CD4-positive, CD25-positive, alpha-beta regulatory T cell (primary cell): ENCODE measurements around the gene HOXD4. TPM values are rescaled to one million over a fixed set of nuclear protein-coding genes. Genes with fewer than 3 reads are reported as not detected.

Experiments
- ATAC-seq, 2 donors: fragments of 150-1000 bp; cut with Tn5 transposase; one replicate each; pipeline ENCODE4 v1.10.0; 2021; ENCODE audit warnings: low read depth in 2 of 2, moderate number of reproducible peaks in 2 of 2, moderate library complexity in 1 of 2
- DNase-seq, 3 donors: peaks; one replicate each; pipeline versions ENCODE4 v3.0.0 to v3.0.0-alpha.2; 2012 to 2022; ENCODE audit warnings: mixed read lengths in 1 of 3
- H3K27ac ChIP-seq: one replicate; pipeline ENCODE4 v1.7.0; 2013; ENCODE audit warnings: mild to moderate bottlenecking, low read length; ENCODE audit not compliant: insufficient read depth, poor library complexity, severe bottlenecking
- H3K27me3 ChIP-seq: one replicate; pipeline ENCODE4 v1.7.0; 2013; ENCODE audit warnings: low read length; ENCODE audit not compliant: control insufficient read depth, insufficient read depth
- H3K36me3 ChIP-seq: one replicate; pipeline ENCODE4 v1.7.0; 2013; ENCODE audit warnings: mild to moderate bottlenecking, low read length, moderate library complexity; ENCODE audit not compliant: control insufficient read depth, insufficient read depth
- H3K4me1 ChIP-seq: 2 replicates; pipeline ENCODE4 v1.7.0; 2013; ENCODE audit warnings: mild to moderate bottlenecking, low read length; ENCODE audit not compliant: insufficient read depth, control insufficient read depth, poor library complexity, severe bottlenecking
- H3K4me3 ChIP-seq: one replicate; pipeline ENCODE4 v1.7.0; 2013; ENCODE audit warnings: low read depth, mild to moderate bottlenecking, low read length, moderate library complexity
- H3K9me3 ChIP-seq, 2 experiments: 1 replicate in 1 of 2; 2 replicates in 1 of 2; pipeline ENCODE4 v1.7.0; 2013; ENCODE audit warnings: low read length in 2 of 2, mild to moderate bottlenecking in 1 of 2, moderate library complexity in 1 of 2; ENCODE audit not compliant: control insufficient read depth in 2 of 2
- H3K27ac Mint-ChIP-seq, 3 donors: one replicate each; pipeline ENCODE4 v1.8.0; 2020 to 2022; ENCODE audit warnings: mild to moderate bottlenecking in 3 of 3, mixed read lengths in 3 of 3, moderate library complexity in 2 of 3
- H3K27me3 Mint-ChIP-seq: one replicate; pipeline ENCODE4 v1.8.0; 2022; ENCODE audit warnings: mild to moderate bottlenecking, mixed read lengths
- H3K36me3 Mint-ChIP-seq: one replicate; pipeline ENCODE4 v1.8.0; 2020; ENCODE audit warnings: mixed read lengths
- H3K4me1 Mint-ChIP-seq, 4 donors: one replicate each; pipeline ENCODE4 v1.8.0; 2020 to 2022; ENCODE audit warnings: mixed read lengths in 4 of 4, mild to moderate bottlenecking in 1 of 4
- H3K4me3 Mint-ChIP-seq, 4 donors: one replicate each; pipeline ENCODE4 v1.8.0; 2020 to 2022; ENCODE audit warnings: mild to moderate bottlenecking in 4 of 4, mixed read lengths in 4 of 4, moderate library complexity in 3 of 4
- H3K9me3 Mint-ChIP-seq, 7 donors: one replicate each; pipeline ENCODE4 v1.8.0; 2020 to 2022; ENCODE audit warnings: mixed read lengths in 7 of 7, mild to moderate bottlenecking in 3 of 7, moderate library complexity in 2 of 7
- polyA plus RNA-seq, 4 donors: library from polyadenylated mRNA; unstranded; fragments of 300-500 nt; fragmentation: Illumina TruSeq; gene quantifications; one replicate each; pipeline ENCODE4 v1.2.3, GENCODE V29; 2021
- total RNA-seq: library from RNA; stranded (reverse); gene quantifications from one replicate; pipeline ENCODE4 v1.2.3, GENCODE V29; 2022

The HOXD4 gene
- total and polyA plus RNA-seq, 5 donors from 2014 or later, result not detected

GRCh38 chr2:176115883-176116813 is 35.2 kb upstream of the HOXD4 start, which contains the start of gene HOXD10:
Gene HOXD10, plus strand, starts transcription at chr2:176116778. Its CDS starts 56 bp downstream, at chr2:176116834.
- Histone ChIP-seq H3K9me3 (peaks cover 7 to 18% of the 10 kb centered on the region in 2 experiments), H3K36me3 (no peaks in the 10 kb centered on the region), H3K27ac (no peak within 1 kb of the TSS), H3K4me1 (no peaks in the 10 kb centered on the region), H3K27me3 (peaks cover 70% of the 10 kb centered on the region), H3K4me3 (no peak within 1 kb of the TSS)
- Mint-ChIP-seq H3K27me3 (peaks cover 90% of the 10 kb centered on the region), H3K27ac (peak within 1 kb of the TSS in 1 of 3 donors; percentile 83), H3K4me1 (peaks cover 3 to 8% (median 5%) of the 10 kb centered on the region in 4 donors), H3K4me3 (peak within 1 kb of the TSS in 1 of 4 donors; percentile 69), H3K9me3 (peaks cover 0 to 23% (median 3%) of the 10 kb centered on the region in 7 donors), H3K36me3 (peaks cover 3% of the 10 kb centered on the region)
- ATAC-seq (no peak), DNase-seq (no peak)

GRCh38 chr2:176117162-176117822 is 34.1 kb upstream of the HOXD4 start:
- peaks cover 83% of the 10 kb centered on the region for H3K27me3 Mint-ChIP-seq
- peak overlapping the region in 1 of 3 donors; percentile 83 for H3K27ac Mint-ChIP-seq
- H3K4me3 Mint-ChIP-seq, result peak overlapping the region in 1 of 4 donors; percentile 69
- peaks cover 68% of the 10 kb centered on the region for H3K27me3 ChIP-seq
- H3K9me3 ChIP-seq, result peaks cover 7 to 16% of the 10 kb centered on the region in 2 experiments
- ATAC-seq (no peak), DNase-seq (no peak)
- peaks cover 4% of the 10 kb centered on the region for H3K4me1 ChIP-seq
- peaks cover 0 to 18% (median 3%) of the 10 kb centered on the region in 7 donors for H3K9me3 Mint-ChIP-seq
- H3K27ac ChIP-seq, result no peak overlapping the region
- H3K36me3 ChIP-seq, result no peaks in the 10 kb centered on the region
- H3K4me3 ChIP-seq, result no peak overlapping the region
- H3K4me1 Mint-ChIP-seq, result peaks cover 2 to 6% (median 5%) of the 10 kb centered on the region in 4 donors
- H3K36me3 Mint-ChIP-seq, result peaks cover 3% of the 10 kb centered on the region

- H3K27me3 ChIP-seq, result peaks cover 65% of the 10 kb centered on the region
- H3K4me3 Mint-ChIP-seq, result peak overlapping the region in 1 of 4 donors; percentile 69
- no peak overlapping the region for H3K27ac Mint-ChIP-seq
Measured at GRCh38 chr2:176117823-176118371, 33.5 kb upstream of the HOXD4 start.

GRCh38 chr2:176118601-176119339 is 32.6 kb upstream of the HOXD4 start:
- peaks cover 3% of the 10 kb centered on the region for H3K36me3 Mint-ChIP-seq
- Histone ChIP-seq H3K27ac (no peak overlapping the region), H3K9me3 (peaks cover 7 to 16% of the 10 kb centered on the region in 2 experiments), H3K36me3 (no peaks in the 10 kb centered on the region), H3K4me3 (no peak overlapping the region), H3K27me3 (peaks cover 62% of the 10 kb centered on the region), H3K4me1 (peaks cover 11% of the 10 kb centered on the region)
- peaks cover 0 to 16% (median 3%) of the 10 kb centered on the region in 7 donors for H3K9me3 Mint-ChIP-seq
- ATAC-seq (no peak), DNase-seq (peak in 1 of 3 donors; percentile 51)
- H3K27me3 Mint-ChIP-seq, result peaks cover 75% of the 10 kb centered on the region
- peak overlapping the region in 3 of 4 donors; percentile 41 to 82 (median 49) for H3K4me3 Mint-ChIP-seq
- peaks cover 6 to 9% (median 7%) of the 10 kb centered on the region in 4 donors for H3K4me1 Mint-ChIP-seq
- H3K27ac Mint-ChIP-seq, result peak overlapping the region in 1 of 3 donors; percentile 84

More at GRCh38 chr2:176117823-176118371, 33.5 kb upstream of the HOXD4 start:
- Mint-ChIP-seq H3K9me3 (peaks cover 0 to 18% (median 3%) of the 10 kb centered on the region in 7 donors), H3K4me1 (peaks cover 5 to 6% (median 5%) of the 10 kb centered on the region in 4 donors), H3K27me3 (peaks cover 78% of the 10 kb centered on the region), H3K36me3 (peaks cover 3% of the 10 kb centered on the region)
- Histone ChIP-seq H3K36me3 (no peaks in the 10 kb centered on the region), H3K27ac (no peak overlapping the region), H3K9me3 (peaks cover 7 to 16% of the 10 kb centered on the region in 2 experiments), H3K4me1 (peaks cover 10% of the 10 kb centered on the region), H3K4me3 (no peak overlapping the region)
- ATAC-seq (no peak), DNase-seq (no peak)

- Mint-ChIP-seq H3K9me3 (peaks cover 0 to 16% (median 3%) of the 10 kb centered on the region in 7 donors), H3K27ac (no peak overlapping the region), H3K36me3 (peaks cover 3% of the 10 kb centered on the region), H3K4me1 (peaks cover 6 to 11% (median 8%) of the 10 kb centered on the region in 4 donors), H3K27me3 (peaks cover 75% of the 10 kb centered on the region), H3K4me3 (peak overlapping the region in 3 of 4 donors; percentile 9 to 61 (median 40))
- Histone ChIP-seq H3K27me3 (peaks cover 55% of the 10 kb centered on the region), H3K9me3 (peaks cover 7 to 12% of the 10 kb centered on the region in 2 experiments), H3K36me3 (no peaks in the 10 kb centered on the region), H3K4me3 (no peak overlapping the region), H3K27ac (no peak overlapping the region), H3K4me1 (peaks cover 11% of the 10 kb centered on the region)
- ATAC-seq (no peak), DNase-seq (no peak)
Measured at GRCh38 chr2:176120364-176121189, 30.8 kb upstream of the HOXD4 start.

GRCh38 chr2:176121190-176122051 is 29.9 kb upstream of the HOXD4 start:
- H3K27ac Mint-ChIP-seq, result no peak overlapping the region

More at GRCh38 chr2:176121190-176122051, 29.9 kb upstream of the HOXD4 start:
- Histone ChIP-seq H3K27me3 (peaks cover 61% of the 10 kb centered on the region), H3K27ac (no peak overlapping the region), H3K4me3 (no peak overlapping the region), H3K9me3 (peaks cover 7 to 10% of the 10 kb centered on the region in 2 experiments), H3K36me3 (no peaks in the 10 kb centered on the region), H3K4me1 (peaks cover 11% of the 10 kb centered on the region)
- no peak for DNase-seq
- Mint-ChIP-seq H3K36me3 (peaks cover 3% of the 10 kb centered on the region), H3K9me3 (peaks cover 0 to 15% (median 3%) of the 10 kb centered on the region in 7 donors), H3K27me3 (peaks cover 80% of the 10 kb centered on the region), H3K4me3 (peak overlapping the region in 2 of 4 donors; percentile 40 to 50), H3K4me1 (peaks cover 6 to 11% (median 8%) of the 10 kb centered on the region in 4 donors)
- ATAC-seq, result no peak
